Large intestine (tissue), 12 donors: ENCODE results near the gene ALPL. TPM values are rescaled to one million over a fixed set of nuclear protein-coding genes. Genes with fewer than 3 reads are reported as not detected.
"Not testable (repeated sequence)": the region's sequence is repeated elsewhere in the genome, so short reads cannot be mapped to it uniquely, and the experiment has no call there.

Experiments used
- DNase-seq, 2 donors: peaks; one replicate each; pipeline versions ENCODE4 v3.0.0 to v3.0.0-alpha.2; 2013
- H3K27ac ChIP-seq: one replicate; pipeline ENCODE4 v1.5.1; 2013; ENCODE audit warnings: low read length
- H3K27me3 ChIP-seq: 2 replicates; pipeline ENCODE4 v1.6.1; 2013; ENCODE audit warnings: low read length; ENCODE audit not compliant: control insufficient read depth, insufficient read depth
- H3K36me3 ChIP-seq: 2 replicates; pipeline ENCODE4 v1.6.1; 2013; ENCODE audit warnings: low read length; ENCODE audit not compliant: control insufficient read depth, insufficient read depth
- H3K4me1 ChIP-seq: one replicate; pipeline ENCODE4 v1.6.1; 2013; ENCODE audit warnings: low read length; ENCODE audit not compliant: control insufficient read depth, insufficient read depth
- H3K4me3 ChIP-seq: one replicate; pipeline ENCODE4 v1.5.1; 2013; ENCODE audit warnings: low read length
- H3K9me3 ChIP-seq: one replicate; pipeline ENCODE4 v1.6.1; 2013; ENCODE audit warnings: mild to moderate bottlenecking, low read depth, low read length, moderate library complexity; ENCODE audit not compliant: control insufficient read depth
- WGBS: methylation state at CpG from one replicate; pipeline ENCODE4 v1.1.5; 2013; ENCODE audit warnings: low lambda C conversion rate; ENCODE audit not compliant: insufficient coverage; 5-methylcytosine and 5-hydroxymethylcytosine counted together
- long read RNA-seq, 11 donors: transcript quantifications; one replicate each; lab custom pipeline, GENCODE V29; 2026
- polyA plus RNA-seq: library from polyadenylated mRNA; unstranded; fragments of 120-200 nt; gene quantifications from one replicate; pipeline ENCODE4 v1.2.1, GENCODE V29; 2013

The ALPL gene
- 1.5 TPM for polyA plus RNA-seq
- long read RNA-seq, donor 1: 0 reads
- long read RNA-seq, donor 2: 0 reads
- long read RNA-seq, donor 3: 0 reads
- long read RNA-seq, donor 4: 0 reads
- long read RNA-seq, donor 5, partial matches to known transcripts: 0 of 1 reads
- long read RNA-seq, donor 5, other reads (novel, unspliced or antisense): 0 of 1 reads
- long read RNA-seq, donor 6: 0 reads
- long read RNA-seq, donor 7, partial matches to known transcripts: 0 of 1 reads
- long read RNA-seq, donor 7, other reads (novel, unspliced or antisense): 0 of 1 reads
- long read RNA-seq, donor 8: 0 reads
- long read RNA-seq, donor 9, partial matches to known transcripts: 0 of 1 reads
- long read RNA-seq, donor 9, other reads (novel, unspliced or antisense): 0 of 1 reads
- long read RNA-seq, donor 10, partial matches to known transcripts: 0 of 1 reads
- long read RNA-seq, donor 10, other reads (novel, unspliced or antisense): 0 of 1 reads
- long read RNA-seq, donor 11: 0 reads

- DNase-seq: peak in 1 of 2 donors; percentile 18
- no CpG with 5 or more reads among the region's 67 CpGs for WGBS
Observed at GRCh38 chr1:21509351-21510112, at the start of gene ALPL. ALPL (plus strand) TSS chr1:21509423; CDS start chr1:21554082, 44,659 bp downstream.

GRCh38 chr1:21465127-21465526, 44.1 kb upstream of the ALPL start:
- H3K27me3 ChIP-seq, H3K4me1 ChIP-seq, H3K36me3 ChIP-seq, H3K27ac ChIP-seq, H3K9me3 ChIP-seq, H3K4me3 ChIP-seq, DNase-seq: not testable (repeated sequence)

More at GRCh38 chr1:21509351-21510112, at the start of gene ALPL:
- peaks cover 65% of the 10 kb centered on the region for H3K27me3 ChIP-seq
- no peak within 1 kb of the TSS for H3K27ac ChIP-seq
- H3K4me3 ChIP-seq: peak within 1 kb of the TSS; percentile 11
- H3K36me3 ChIP-seq: no peaks in the 10 kb centered on the region
- peaks cover 6% of the 10 kb centered on the region for H3K4me1 ChIP-seq
- peaks cover 6% of the 10 kb centered on the region for H3K9me3 ChIP-seq

- not testable (repeated sequence) for H3K36me3 ChIP-seq, DNase-seq, H3K4me3 ChIP-seq, H3K4me1 ChIP-seq, H3K27me3 ChIP-seq, H3K9me3 ChIP-seq, H3K27ac ChIP-seq
- no CpG with 5 or more reads among the region's 4 CpGs for WGBS
Observed at GRCh38 chr1:21467946-21468345, 41.3 kb upstream of the ALPL start.

- no peaks in the 10 kb centered on the region for H3K9me3 ChIP-seq
- H3K4me3 ChIP-seq: no peak overlapping the region
- 100% methylated on average over 1 of the region's 10 CpGs for WGBS
- H3K4me1 ChIP-seq: no peaks in the 10 kb centered on the region
- H3K27ac ChIP-seq: no peak overlapping the region
- no peaks in the 10 kb centered on the region for H3K27me3 ChIP-seq
- peaks cover 7% of the 10 kb centered on the region for H3K36me3 ChIP-seq
- peak in 1 of 2 donors; percentile 22 for DNase-seq
Observed at GRCh38 chr1:21468599-21468998, 40.6 kb upstream of the ALPL start.

GRCh38 chr1:21469581-21469980, 39.6 kb upstream of the ALPL start:
- Histone ChIP-seq H3K36me3 (peaks cover 7% of the 10 kb centered on the region), H3K4me3 (no peak overlapping the region)
- WGBS: no CpG with 5 or more reads among the region's 9 CpGs

GRCh38 chr1:21472861-21473260, 36.4 kb upstream of the ALPL start:
- WGBS: no CpG with 5 or more reads among the region's 5 CpGs
- no peak for DNase-seq

More at GRCh38 chr1:21469581-21469980, 39.6 kb upstream of the ALPL start:
- Histone ChIP-seq H3K27me3 (no peaks in the 10 kb centered on the region), H3K4me1 (no peaks in the 10 kb centered on the region), H3K9me3 (no peaks in the 10 kb centered on the region), H3K27ac (no peak overlapping the region)
- no peak for DNase-seq

GRCh38 chr1:21478356-21478755, 30.9 kb upstream of the ALPL start:
- Histone ChIP-seq H3K27ac (no peak overlapping the region), H3K27me3 (no peaks in the 10 kb centered on the region), H3K4me1 (no peaks in the 10 kb centered on the region), H3K9me3 (no peaks in the 10 kb centered on the region), H3K4me3 (no peak overlapping the region), H3K36me3 (peaks cover 14% of the 10 kb centered on the region)
- DNase-seq: no peak
- WGBS: 100% methylated on average over 1 of the region's 6 CpGs

More at GRCh38 chr1:21472861-21473260, 36.4 kb upstream of the ALPL start:
- H3K4me3 ChIP-seq: no peak overlapping the region
- H3K9me3 ChIP-seq: no peaks in the 10 kb centered on the region
- H3K27ac ChIP-seq: no peak overlapping the region
- peaks cover 7% of the 10 kb centered on the region for H3K36me3 ChIP-seq
- H3K27me3 ChIP-seq: no peaks in the 10 kb centered on the region
- H3K4me1 ChIP-seq: no peaks in the 10 kb centered on the region

GRCh38 chr1:21483881-21484280, 25.3 kb upstream of the ALPL start:
- not testable (repeated sequence) for H3K36me3 ChIP-seq, H3K9me3 ChIP-seq, H3K4me3 ChIP-seq, H3K4me1 ChIP-seq, H3K27me3 ChIP-seq, H3K27ac ChIP-seq, DNase-seq
- WGBS: no CpG with 5 or more reads among the region's 4 CpGs

GRCh38 chr1:21489146-21489545, 20.1 kb upstream of the ALPL start:
- no peaks in the 10 kb centered on the region for H3K27me3 ChIP-seq
- no peak overlapping the region for H3K27ac ChIP-seq
- no CpG with 5 or more reads among the region's 11 CpGs for WGBS
- H3K4me1 ChIP-seq: no peaks in the 10 kb centered on the region
- no peak for DNase-seq
- H3K36me3 ChIP-seq: no peaks in the 10 kb centered on the region
- peaks cover 4% of the 10 kb centered on the region for H3K9me3 ChIP-seq
- no peak overlapping the region for H3K4me3 ChIP-seq

- WGBS: no CpG with 5 or more reads among the region's 11 CpGs
Observed at GRCh38 chr1:21490774-21491487, 18.3 kb upstream of the ALPL start.

More at GRCh38 chr1:21490774-21491487, 18.3 kb upstream of the ALPL start:
- Histone ChIP-seq H3K4me1 (no peaks in the 10 kb centered on the region), H3K27me3 (no peaks in the 10 kb centered on the region), H3K4me3 (no peak overlapping the region), H3K36me3 (no peaks in the 10 kb centered on the region), H3K27ac (no peak overlapping the region), H3K9me3 (peaks cover 4% of the 10 kb centered on the region)
- DNase-seq: no peak
